NCI-H2196 treated with DMSO at 0.1 percent for 48 hours (cell line): ENCODE results near the gene SPAM1.
"Not testable (repeated sequence)": the region's sequence is repeated elsewhere in the genome, so short reads cannot be mapped to it uniquely, and the experiment has no call there.

Experiments used
- DNase-seq: peaks from one replicate; lab custom pipeline; 2025; ENCODE audit not compliant: unreplicated experiment; lab: John Stamatoyannopoulos, UW

The SPAM1 gene

GRCh38 chr7:123945938-123946337 lies 20.9 kb downstream of the SPAM1 start:
- no peak for DNase-seq

DNA sequence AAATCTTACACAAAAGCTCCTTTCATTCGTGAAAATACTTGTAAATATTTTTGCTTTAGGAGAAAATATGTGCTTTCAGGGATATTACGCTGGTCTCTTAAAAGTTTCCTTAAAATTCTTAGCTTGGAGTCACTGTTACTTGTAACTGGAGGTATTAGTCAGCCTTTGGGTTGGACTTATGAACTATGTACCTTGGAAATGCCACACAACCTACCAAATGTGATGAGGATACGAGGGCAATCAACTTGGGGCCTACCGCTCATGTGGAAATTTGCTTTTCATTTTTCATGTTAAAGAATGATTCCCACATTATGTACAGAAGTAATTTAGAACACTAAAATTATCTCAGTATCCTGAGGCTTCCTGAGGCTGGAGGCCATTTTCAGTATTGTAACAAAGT lies 23.1 kb downstream of the SPAM1 start:
- no peak for DNase-seq

DNA sequence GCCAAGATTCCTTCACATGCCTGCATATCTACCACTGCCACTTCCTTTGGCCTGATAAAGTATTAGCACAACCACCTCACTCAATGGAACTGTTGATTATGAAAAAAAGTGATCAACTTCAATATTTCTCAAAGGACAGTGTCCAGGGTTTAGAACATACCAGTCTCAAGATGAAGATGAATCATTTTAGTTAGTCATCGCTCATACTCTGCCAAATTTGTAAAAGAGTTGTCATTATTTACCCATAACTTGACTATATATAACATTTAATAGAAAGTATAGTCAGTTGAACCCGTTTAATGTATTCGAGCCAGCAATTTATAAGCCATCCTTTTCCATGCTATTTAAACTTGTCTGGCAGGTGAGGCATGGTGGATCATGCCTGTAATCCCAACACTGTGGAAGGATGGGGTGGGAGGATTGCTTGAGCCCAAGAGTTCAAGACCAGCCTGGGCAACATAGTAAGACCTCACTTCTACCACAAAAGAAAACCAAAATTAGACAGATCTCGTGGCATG lies 33.2 kb downstream of the SPAM1 start:
- no peak for DNase-seq

DNA sequence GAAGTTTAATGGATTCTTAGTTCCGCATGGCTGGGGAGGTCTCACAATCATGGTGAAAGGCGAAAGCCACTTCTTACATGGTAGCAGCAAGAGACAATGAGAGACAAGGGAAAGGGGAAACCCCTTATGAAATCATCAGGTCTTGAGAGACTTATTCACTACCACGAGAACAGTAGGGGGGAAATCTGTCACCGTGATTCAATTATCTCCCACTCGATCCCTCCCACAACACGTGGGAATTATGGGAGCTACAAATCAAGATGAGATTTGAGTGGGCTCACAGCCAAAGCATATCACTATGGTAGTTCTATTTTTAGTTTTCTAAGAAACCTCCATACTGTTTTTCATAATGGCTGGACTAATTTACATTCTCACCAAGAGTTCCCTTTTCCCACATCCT lies 36.7 kb downstream of the SPAM1 start:
- no peak for DNase-seq

DNA sequence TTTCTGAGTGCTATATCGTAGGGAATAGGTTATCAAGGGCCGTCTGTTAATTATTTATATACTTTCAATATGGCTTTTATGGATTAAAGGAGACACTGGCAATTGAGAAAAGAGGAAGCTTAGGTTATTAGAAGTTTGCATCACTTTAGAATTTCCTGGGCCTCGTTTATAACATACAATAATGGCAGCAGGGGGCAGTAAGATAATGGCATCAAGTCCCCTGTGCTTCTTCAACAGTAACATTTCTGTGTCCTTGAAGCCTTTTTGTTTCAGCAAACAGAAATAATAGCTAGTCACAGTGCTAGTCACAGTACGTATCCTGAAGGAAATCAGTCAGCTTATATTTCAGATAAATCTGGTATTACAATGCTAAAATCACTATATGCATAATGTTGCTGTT lies 41.9 kb downstream of the SPAM1 start:
- no peak for DNase-seq

DNA sequence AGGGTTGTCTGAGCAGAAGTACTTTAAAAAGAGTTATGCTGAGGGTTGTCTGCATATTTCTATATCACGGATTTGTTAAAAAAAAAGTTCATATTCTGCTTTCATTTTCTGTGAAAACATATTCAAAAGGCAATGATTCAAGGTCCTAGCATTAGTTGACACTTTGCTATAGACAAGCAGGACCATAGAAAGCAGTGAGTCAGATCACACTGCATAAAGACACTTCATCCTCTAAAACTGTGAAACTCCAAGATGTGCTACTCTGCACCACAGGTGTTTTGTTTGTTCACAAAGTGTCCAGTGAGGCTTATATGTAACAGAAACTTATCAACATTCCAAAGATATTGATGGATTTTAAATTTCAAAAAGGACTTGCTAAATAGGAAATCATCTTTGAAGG lies 47.0 kb downstream of the SPAM1 start:
- DNase-seq = no peak

GRCh38 chr7:123972831-123973230 lies 47.8 kb downstream of the SPAM1 start:
- no peak for DNase-seq

DNA sequence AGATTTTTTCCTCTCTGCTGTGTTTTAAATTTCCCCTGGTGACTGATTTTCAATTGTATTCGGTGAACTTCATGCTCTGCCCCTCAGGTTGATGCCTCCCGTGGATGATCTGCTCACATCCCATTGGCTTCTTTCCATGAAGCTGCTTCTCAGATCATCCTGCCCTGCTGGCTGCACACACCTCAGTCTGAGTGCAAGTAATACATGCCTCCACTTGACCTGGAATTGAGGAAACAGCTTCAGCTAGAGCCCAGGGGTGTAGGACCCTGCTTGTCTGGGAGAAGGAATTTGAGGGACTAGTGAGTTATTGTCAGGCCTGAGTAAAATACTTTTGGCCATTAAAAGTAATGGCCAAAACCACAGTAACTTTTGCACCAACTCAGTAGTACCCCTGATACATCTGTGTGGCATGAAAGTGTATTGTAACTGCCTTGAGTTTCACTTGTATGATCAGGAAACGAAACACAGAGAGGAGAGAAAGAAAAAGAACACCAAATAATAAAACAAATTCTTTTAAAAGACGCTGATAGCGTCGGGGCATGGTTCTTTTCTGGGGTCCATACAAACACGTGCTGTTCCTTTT lies 49.4 kb downstream of the SPAM1 start:
- DNase-seq = no peak

DNA sequence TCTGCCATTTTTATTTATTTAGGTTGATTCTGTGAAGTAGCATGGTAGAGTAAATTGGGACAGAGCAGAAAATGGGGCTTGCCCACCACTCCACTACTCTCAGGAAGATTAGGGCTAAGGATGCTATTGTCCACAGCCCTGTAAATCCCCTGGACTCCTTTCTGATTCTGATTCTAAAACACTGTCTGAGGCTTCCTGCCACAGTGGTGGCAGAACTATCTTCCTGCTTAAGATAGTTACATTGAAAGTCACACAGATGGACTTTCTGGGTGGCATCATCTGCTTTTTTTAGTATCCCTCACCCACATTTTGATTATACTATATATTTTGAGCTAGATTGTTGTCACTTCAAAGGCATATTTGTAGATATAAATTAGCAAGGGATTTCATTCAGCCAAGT lies 50.0 kb downstream of the SPAM1 start:
- no peak for DNase-seq

DNA sequence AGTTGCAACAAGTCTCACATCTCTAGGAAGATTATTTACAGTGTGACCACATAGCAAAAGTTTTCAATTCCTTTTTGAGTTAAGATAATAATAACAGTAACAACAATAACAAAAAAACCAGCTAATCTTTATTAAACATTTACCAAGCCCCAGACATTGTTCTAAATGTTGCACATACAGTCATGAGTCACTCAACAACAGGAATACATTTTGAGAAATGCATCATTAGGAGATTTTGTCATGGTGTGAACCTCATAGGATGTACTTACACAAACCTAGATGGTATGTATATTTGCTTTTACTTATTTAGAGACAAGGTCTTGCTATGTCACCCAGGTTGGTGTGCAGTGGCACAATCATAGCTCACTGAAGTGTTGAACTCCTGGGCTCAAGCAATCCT lies 52.0 kb downstream of the SPAM1 start:
- no peak for DNase-seq

GRCh38 chr7:123979876-123980275 lies 54.8 kb downstream of the SPAM1 start:
- DNase-seq = no peak

DNA sequence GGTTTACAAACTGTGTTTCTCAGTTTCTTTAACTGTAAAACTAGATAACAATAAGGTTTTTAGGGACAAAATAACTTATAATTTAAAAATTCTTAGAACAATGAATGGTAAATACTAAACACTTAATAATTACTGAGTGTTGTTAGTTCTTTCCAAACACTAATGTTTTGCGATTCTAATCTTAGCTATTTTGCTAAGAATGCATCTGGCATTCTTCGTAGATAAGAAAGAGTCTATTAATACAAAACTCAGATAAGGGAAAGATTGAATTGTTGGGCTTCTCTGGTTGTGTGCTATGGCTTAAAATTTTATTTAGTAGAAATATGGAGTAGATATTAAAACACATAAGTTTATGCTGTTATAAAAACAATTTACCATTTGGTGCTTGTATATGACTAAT lies 62.4 kb downstream of the SPAM1 start:
- no peak for DNase-seq

DNA sequence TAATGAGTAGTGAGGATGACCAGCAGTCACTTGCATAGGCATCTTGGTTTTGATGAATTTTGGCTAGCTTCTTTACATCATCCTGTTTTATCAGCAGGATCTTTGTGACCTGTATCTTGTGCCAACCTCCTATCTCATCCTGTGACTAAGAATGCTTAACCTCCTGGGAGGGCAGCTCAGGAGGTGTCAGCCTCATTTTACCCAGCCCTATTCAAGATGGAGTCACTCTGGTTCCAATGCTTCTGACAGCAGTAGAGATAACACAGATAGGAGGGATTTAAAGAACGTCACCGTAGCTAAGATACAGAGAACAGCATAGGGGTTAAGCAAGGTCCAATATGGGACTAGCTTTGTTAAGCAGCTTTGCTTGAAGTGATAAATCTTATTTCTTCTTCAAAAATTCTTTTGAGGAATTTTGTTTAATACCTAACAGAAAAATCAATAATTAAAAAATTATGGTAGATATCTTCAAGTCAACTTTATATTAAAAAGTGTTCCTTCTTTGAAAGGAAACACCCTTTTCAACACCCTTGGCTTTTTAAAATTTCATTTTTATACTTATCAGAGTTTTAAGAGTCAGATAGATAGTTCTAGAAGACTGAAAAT lies 68.0 kb downstream of the SPAM1 start:
- DNase-seq = no peak

- DNase-seq = no peak
These were observed 69.0 kb downstream of the SPAM1 start for GRCh38 chr7:123993996-123994395.

DNA sequence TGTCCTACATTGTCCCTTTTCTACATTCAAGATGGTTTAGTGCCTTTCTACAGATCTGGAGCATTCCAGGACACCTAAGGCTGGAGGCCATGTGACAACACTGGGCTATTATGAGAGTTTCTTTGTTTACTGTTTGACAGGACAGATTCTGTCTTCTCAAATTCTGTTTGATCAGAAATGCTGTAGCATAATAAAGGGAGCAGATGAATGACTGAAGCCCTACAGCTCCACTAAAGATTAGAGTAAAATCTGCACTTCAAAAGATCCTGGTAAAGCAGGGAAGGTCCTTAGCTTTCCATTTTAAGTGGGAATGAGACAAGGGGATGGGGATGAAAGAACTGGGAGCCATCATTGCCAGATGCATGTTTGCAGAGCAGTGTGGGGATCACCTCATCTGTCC lies 69.4 kb downstream of the SPAM1 start:
- DNase-seq = no peak

- DNase-seq = no peak
These were observed 70.7 kb downstream of the SPAM1 start for GRCh38 chr7:123995617-123996326.

- DNase-seq = no peak
These were observed 71.2 kb downstream of the SPAM1 start for GRCh38 chr7:123996327-123996625.

GRCh38 chr7:123998921-123999320 lies 73.9 kb downstream of the SPAM1 start:
- no peak for DNase-seq

GRCh38 chr7:123999703-124000102 lies 74.7 kb downstream of the SPAM1 start:
- no peak for DNase-seq

DNA sequence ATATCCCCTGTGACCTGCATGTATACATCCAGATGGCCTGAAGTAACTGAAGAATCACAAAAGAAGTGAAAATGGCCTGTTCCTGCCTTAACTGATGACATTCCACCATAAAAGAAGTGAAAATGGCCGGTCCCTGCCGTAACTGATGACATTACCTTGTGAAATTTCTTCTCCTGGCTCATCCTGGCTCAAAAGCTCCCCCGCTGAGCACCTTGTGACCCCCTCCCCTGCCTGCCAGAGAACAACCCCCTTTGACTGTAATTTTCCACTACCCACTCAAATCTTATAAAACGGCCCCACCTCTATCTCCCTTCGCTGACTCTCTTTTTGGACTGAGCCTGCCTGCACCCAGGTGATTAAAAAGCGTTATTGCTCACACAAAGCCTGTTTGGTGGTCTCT lies 83.3 kb downstream of the SPAM1 start:
- DNase-seq = not testable (repeated sequence)

- DNase-seq = no peak
These were observed 84.3 kb downstream of the SPAM1 start for GRCh38 chr7:124009321-124009720.
